ENCODE measurements around the gene TP53I3. TPM values are rescaled to one million over a fixed set of nuclear protein-coding genes. Genes with fewer than 3 reads are reported as not detected.

The TP53I3 gene
- total RNA-seq, 6 experiments from 2014 or later, result 5.2 to 20.4 (median 9.6) TPM

- no peaks in the 10 kb centered on the region for H3K27me3 ChIP-seq
- intact Hi-C loops (cut with DNase I), result no loop called here
- DNase-seq, result peak; percentile 52 to 72 (median 62)
- H3K4me3 ChIP-seq, result peak within 1 kb of the TSS; percentile 55 to 66 (median 61)
- H3K9me3 ChIP-seq, result no peaks in the 10 kb centered on the region
- TF ChIP-seq CTCF (IDR thresholded peaks at IDR 0.05), result no peak
- TF ChIP-seq POLR2A (IDR thresholded peaks at IDR 0.05), result peak; percentile 48
- 0% methylated on average over 5 of the region's 52 CpGs for WGBS (ENCODE audit: insufficient coverage, low coverage, low lambda C conversion rate, missing lambda C conversion rate)
- H3K4me1 ChIP-seq, result peaks cover 0 to 29% (median 6%) of the 10 kb centered on the region in 4 donors
- peak within 1 kb of the TSS in 1 of 3 donors; percentile 13 for H3K27ac ChIP-seq
- ATAC-seq, result peak; percentile 7 to 45 (median 30)
- H3K36me3 ChIP-seq, result no peaks in the 10 kb centered on the region
These were observed 35.1 kb downstream of the TP53I3 start, which contains the start of gene FKBP1B for GRCh38 chr2:24049485-24050021. TSS of gene FKBP1B (plus strand) at chr2:24049741. CDS start at chr2:24049850, 109 bp downstream.

- no peak overlapping the region for H3K27ac ChIP-seq
- H3K4me3 ChIP-seq, result peak overlapping the region; percentile 55 to 66 (median 61)
- ATAC-seq (no peak), DNase-seq (no peak)
- no peaks in the 10 kb centered on the region for H3K9me3 ChIP-seq
- H3K27me3 ChIP-seq, result no peaks in the 10 kb centered on the region
- peaks cover 0 to 29% (median 6%) of the 10 kb centered on the region in 4 donors for H3K4me1 ChIP-seq
- no peaks in the 10 kb centered on the region for H3K36me3 ChIP-seq
- intact Hi-C loops (cut with DNase I), result no loop called here
- TF ChIP-seq CTCF (IDR thresholded peaks at IDR 0.05), result no peak
- TF ChIP-seq POLR2A (IDR thresholded peaks at IDR 0.05), result no peak
- WGBS (ENCODE audit: insufficient coverage, low coverage, low lambda C conversion rate, missing lambda C conversion rate), result 23% methylated on average over 23 of the region's 23 CpGs
These were observed 35.7 kb downstream of the TP53I3 start for GRCh38 chr2:24048769-24049484.

GRCh38 chr2:24047703-24048033 lies 37.0 kb downstream of the TP53I3 start:
- no peak for DNase-seq
- Histone ChIP-seq H3K4me3 (peak overlapping the region in 1 of 3 donors; percentile 70), H3K9me3 (no peaks in the 10 kb centered on the region), H3K27me3 (no peaks in the 10 kb centered on the region), H3K27ac (no peak overlapping the region), H3K4me1 (peaks cover 0 to 25% (median 6%) of the 10 kb centered on the region in 4 donors), H3K36me3 (no peaks in the 10 kb centered on the region)
- TF ChIP-seq POLR2A (IDR thresholded peaks at IDR 0.05) (no peak), CTCF (IDR thresholded peaks at IDR 0.05) (no peak)
- ATAC-seq, result no peak
- WGBS (ENCODE audit: insufficient coverage, low coverage, low lambda C conversion rate, missing lambda C conversion rate), result 36% methylated on average over 8 of the region's 8 CpGs
- intact Hi-C loops (cut with DNase I), result no loop called here

DNA sequence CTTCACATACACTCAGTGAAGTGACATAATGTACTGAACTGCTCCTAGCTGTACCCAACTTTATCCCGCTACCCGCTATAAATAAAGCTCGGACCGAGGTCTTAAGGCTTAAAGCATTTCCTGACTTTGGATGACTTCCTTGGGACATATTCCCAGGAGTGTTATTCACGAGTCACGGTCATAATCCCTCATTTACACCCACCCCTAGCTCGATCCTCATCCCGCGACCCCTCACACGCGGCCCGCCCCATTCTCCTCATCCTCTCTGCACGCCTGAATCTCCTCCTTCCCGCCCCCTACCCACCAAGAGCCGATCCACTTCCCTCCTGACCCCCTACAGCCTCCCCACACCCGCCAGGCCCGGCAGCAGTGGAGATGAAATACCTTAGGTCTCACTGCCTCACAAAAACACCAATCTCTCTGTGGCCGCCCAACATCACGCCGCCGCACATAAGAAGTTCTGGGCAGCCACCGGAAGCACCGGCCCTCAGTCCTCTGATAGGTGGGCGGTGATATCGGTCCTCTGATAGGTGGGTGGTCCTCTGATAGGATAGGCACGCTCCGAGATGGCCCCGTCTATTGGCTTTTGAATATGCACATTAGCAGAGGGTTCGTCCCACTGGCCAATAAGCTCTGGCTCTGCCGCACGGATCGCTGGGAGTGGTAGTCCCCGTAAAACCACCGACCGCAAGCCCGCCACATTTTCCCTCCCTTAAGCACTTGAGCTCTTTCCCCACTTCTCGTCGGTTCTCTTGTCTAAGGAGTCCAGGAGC lies 37.5 kb downstream of the TP53I3 start, which contains the start of gene WDCP:
WDCP (minus strand) TSS at position 462 of the 773 bp plus-strand sequence. CDS start 7,897 bp downstream, outside the sequence.
- Histone ChIP-seq H3K27ac (peak within 1 kb of the TSS; percentile 4 to 34 (median 24)), H3K27me3 (no peaks in the 10 kb centered on the region), H3K4me1 (peaks cover 0 to 22% (median 6%) of the 10 kb centered on the region in 4 donors), H3K9me3 (no peaks in the 10 kb centered on the region), H3K36me3 (no peaks in the 10 kb centered on the region), H3K4me3 (peak within 1 kb of the TSS; percentile 60 to 80 (median 70))
- ATAC-seq, result peak; percentile 96 to 100 (median 98)
- TF ChIP-seq CTCF (IDR thresholded peaks at IDR 0.05), result no peak
- TF ChIP-seq POLR2A (IDR thresholded peaks at IDR 0.05), result peak; percentile 54
- DNase-seq, result peak; percentile 93 to 97 (median 96)
- intact Hi-C loops (cut with DNase I), result no loop called here
- under 1% methylated on average over 38 of the region's 38 CpGs for WGBS (ENCODE audit: insufficient coverage, low coverage, low lambda C conversion rate, missing lambda C conversion rate)
